GM04504 (cell line): ENCODE measurements around the gene LANCL2.

ENCODE experiments used
- DNase-seq: peaks from one replicate; pipeline ENCODE4 v3.0.0-alpha.2; 2012; ENCODE audit warnings: low read depth

Gene LANCL2

DNA sequence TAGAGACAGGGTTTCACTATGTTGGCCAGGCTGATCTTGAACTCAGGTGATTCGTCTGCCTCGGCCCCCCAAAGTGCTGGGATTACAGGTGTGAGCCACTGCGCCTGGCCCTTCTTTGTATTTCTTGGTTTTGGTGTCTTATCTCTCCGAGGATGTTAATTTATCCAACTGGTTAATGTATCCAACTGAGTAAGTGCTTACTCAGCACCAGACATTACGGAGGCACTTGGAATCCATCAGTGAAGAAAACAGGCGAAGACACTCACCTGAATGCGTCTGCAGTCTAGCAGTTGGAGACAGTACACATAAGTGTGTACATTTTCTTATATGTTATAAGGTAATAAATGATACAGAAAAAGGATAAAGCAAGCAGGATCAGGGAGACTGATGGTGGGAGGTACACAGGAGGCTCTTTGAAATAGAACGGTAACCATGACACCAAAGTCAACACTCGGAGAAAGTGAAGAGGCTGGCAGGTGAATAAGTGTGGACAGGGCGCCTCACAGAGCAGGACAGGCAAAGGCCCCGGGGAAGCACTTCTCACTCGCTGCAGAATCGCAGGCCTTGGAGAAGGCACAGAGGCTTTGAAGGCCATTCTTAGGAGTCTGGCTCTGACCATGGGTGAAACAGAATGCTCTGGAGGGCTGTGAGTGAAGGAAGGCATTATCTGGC is 73.1 kb downstream of the LANCL2 start:
- no peak for DNase-seq

DNA sequence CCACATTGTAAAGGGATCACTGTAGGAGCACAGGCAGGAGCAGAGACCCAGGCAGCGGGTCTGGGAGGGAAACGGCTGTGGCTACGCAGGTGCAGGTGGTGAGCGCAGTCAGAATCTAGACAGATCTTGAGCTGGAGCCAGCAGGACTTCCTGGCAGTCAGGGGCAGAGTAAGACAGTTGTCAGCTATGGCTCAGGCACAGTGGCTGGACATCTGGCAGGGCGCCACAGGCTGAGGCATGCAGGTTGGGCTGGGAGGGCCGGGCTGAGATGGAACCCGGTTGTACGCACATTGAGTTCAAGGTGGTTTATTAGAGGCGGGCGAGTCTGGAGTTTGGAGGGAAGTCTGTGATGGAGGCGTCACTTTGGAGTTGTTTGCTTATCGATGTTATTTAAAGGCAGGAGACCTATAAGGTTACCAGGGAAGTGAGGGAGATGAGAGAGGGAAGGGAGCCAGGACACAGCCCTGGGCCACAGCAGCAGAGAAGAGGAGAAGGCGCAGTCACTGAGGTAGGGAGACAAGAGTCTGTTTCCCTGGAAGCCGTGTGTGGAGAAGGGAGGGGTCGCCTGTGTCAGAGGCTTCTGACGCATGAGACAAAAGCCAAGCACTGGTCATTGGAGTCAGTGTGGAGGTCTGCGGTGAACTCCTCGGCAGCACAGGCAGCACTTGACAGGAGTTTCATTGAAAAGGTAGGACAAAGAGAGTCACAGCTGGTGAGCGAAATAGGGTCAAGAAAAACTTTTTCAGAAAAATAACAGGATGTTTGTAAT is 73.8 kb downstream of the LANCL2 start:
- no peak for DNase-seq

DNA sequence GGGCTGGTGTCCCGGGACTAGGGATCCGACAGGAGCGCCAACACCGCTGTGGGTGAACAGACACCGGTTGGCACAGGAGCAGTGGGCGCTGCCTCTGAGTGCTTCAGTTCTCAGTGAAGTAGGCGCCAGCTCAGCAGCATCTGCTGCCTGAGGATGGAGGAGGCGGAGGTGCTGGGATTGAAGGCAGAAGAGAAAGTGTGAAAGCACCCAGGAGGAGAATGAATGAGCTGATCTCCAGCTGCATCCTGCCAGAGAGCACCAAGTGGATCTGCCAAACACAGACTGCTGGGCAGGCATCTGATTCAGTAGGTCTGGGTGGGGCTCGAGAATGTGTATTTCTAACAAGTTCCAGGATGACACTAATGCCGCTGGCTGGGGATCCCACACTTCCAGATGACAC is 74.5 kb downstream of the LANCL2 start:
- DNase-seq: peak; percentile 24

DNA sequence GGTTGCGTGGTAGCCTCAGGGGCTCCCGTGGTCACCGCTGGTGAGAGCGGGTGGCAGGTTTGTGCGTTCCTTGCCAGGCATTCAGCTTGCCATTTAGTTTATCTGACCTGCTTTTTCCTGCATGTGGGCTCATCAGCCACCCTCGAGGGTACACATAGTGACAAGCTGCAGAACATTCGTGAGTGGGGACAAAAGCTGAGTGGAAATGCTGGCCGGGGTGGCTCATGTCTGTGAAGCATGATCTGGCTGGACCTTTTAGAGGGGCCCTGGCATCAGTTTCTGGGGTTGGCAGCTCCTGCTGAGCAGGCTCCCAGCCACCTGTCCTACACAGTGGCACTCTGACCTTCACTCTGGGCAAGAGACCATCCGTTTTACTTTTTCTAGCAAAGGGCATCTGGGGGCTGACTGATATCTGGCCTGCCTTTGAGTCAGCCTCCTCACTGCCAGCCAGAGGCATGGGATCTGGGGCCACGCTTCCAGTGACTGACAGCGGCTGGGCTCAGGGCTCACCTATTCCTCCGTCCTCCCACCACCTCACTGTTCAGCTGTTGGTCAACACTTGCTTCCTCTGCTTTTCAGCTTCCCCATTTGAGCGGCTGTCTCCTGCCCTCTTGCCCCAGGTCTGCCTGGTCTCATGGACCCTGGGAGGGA is 75.0 kb downstream of the LANCL2 start:
- DNase-seq: no peak

DNA sequence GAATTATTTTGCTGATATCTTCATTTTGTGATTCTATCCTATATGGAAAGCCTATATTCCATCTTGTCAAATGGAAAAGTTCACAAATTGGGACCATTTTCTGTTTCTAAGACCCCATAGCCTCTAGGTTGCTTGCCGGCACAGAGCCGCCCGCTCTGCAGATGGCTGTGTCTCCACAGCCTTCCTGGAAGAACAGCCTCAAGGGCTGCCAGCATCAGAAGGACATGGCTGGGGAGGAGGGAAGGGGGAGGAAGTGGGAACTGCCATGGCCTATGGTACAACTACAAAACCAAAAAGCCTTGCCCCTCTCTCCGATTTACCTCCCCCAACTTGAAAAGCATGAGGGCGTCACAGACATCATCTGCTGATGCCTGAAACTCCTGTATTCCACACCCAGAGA is 75.9 kb downstream of the LANCL2 start:
- DNase-seq: no peak

DNA sequence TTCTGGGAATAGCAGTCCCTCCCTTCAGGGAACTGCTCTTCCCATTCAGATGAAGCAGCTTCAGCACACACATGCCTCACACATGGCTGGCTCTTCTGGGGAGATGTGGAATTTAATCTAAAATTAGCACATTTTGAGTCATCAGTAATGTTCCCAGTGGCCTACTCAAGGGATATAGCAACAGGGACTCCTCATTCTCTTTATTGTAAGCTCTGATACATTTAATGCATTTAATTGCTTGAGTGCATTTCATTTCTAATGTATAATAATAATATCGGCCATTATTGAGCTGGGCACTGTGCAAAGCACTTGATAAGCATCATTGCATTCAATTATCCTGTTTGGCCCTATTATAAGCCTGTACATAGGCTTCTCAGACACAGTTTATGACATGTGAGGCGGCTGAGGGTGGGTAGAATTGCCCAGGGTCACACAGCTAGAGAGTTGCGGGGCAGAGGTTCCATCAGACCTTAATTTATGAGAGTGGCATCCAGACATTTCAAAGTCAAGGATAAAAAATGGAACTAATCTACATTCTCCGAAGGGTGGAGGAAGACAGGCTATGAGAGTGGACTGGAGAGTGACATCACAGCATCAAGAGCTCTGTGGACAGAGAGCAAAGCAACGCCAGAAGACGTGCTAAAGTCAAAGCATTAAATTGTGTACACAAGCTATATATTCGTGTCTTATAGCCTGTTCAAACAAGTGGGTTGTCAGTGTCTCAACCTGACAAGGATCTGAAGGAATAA is 76.8 kb downstream of the LANCL2 start:
- DNase-seq: peak; percentile 72

DNA sequence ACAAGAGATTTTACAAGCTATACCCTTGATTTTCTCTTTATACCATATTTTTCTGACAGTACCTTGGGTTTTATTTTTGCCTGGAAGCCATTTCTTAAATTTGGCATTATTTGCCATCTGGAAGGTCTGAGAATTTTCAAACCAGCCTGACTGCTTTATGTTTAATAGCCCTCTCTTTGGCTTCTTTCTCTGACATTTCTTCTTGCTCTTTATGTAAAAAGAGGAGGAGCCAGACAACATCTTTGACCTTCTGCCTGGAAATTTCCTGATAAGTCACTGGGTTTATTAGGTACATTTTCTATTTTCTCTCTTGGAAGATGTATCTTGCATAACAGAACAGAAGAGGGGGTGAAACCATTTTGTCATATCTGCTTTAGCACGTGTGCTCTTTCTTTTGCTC is 79.6 kb downstream of the LANCL2 start:
- DNase-seq: no peak

DNA sequence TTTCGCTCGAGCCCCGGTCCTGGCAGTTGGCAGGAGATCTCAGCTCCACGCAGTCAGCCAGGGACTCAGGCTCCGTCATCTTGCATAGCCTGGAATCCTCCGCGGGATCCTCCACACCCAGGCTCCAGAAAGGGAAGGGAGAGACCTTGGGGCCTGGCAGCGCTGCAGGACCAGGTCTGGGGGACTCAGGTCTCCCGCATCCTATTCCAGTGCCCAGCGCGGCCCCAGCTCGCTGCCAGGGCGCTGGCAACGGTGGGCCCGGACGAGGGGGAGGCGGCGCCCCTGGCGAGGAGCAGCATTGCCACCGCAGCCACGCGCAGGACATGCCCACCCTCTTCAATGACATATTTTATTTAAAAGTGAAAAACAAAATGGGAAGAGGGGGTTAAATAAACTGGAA is 83.4 kb downstream of the LANCL2 start:
- DNase-seq: no peak

DNA sequence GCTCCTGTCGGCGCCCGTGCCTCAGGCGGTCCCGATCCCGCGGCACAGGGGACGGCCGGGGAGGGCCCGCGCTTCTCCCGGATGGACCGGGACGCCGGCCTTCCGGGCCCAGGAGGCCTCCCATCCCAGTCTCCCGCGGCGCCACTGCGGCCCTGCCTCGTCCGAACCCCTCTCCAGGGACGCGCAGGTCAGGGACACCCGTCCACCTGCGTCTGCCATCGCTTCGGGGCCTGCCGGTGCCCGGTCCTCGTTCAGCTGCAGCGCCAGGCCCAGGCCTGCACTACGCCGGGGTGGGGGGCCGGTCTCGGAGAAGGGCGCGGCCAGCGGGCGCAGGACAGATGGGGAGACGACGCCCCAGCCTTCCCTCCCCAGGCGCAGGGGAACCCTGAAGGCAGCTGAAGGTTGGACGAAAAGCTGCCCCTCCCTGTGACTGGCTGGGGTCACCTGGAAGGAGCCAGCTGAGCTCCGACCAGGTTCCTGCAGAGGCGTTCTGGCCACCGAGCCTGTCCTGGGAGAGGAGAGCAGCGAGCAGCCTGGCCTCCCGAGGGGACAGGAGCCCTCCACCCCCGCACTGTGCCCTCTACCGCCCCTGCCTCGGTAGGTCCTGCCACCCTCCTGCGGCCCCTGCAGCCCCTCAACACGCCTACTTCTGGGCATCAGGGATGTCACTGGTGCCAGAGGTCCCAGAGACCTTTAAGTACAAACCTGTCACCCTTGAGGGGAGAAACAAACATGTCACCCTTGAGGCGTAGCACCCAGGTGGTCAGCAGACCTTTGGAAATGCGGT is 84.3 kb downstream of the LANCL2 start:
- DNase-seq: no peak

DNA sequence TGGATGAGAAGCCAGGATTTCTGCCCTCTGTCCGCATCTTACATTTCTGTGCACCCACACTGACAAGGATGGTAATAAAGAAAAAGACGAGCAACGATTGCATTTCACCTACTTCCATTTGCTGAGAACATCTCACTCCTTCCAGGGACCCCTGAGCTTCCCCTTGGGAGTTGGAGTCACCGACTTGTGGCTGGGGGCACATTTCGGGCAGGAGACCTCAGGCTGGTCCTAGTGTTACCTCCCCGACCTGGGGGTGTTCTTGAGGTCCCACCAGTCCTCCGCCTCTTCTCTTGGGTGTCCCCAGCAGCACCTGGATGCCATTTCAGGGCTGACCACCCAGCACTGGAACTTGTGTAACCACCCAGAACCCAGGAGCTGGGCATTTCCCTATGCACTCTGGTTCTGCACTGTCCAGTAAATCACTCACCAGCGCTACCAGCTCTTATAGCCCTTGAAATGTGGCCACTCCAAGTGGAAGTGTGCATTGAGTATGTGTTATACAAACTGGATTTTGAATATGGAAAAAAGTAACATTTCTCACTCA is 84.9 kb downstream of the LANCL2 start:
- DNase-seq: no peak

DNA sequence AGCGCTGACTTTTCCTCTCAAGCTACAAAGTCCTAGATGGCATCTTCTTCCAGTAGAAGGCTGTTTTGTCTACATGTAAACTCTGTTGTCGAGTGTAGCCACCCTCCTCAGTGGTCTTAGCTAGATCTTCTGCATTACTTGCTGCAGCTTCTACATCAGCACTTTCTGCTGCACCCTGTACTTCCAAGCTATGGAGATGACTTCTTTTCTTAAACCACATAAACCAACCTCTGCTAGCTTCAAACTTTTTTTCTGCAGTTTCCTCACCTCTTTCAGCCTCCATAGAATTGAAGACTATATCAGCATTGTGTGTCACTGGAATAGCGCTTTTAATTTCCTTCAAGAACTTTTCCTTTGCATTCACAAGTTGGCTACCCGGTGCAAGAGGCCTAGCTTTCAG is 87.8 kb downstream of the LANCL2 start:
- DNase-seq: no peak

DNA sequence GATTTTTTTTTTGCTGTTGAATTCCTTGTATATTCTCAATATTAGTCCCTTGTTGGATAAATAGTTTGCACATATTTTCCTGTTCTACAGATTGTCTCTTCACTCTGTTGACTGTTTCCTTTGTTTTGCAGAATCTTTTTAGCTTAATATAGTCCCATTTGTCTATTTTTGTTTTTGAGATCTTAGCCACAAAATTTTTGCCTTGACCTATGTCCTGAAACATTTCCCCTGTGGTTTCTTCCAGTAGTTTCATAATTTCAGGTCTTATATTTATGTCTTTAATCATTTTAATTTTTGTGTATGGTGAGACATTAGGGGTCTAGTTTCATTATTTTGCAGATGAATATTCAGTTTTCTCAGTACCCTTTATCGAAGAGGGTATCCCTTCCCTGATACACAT is 92.7 kb downstream of the LANCL2 start:
- DNase-seq: no peak

DNA sequence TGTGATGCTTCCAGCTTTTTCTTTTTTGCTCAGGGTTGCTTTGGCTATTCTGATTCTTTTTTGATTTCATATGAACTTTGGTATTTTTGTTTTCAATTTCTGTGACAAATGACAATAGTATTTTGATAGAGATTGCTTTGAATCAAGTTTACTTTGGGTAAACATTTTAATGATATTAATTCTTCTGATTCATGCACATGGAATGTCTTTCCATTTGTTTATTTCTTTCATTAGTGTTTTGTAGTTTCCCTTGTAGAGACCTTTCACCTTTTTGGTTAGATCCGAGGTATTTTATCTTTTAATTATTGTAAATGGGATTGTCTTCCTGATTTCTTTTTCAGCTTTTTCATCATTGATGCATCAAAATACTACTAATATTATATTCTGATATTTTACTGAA is 93.2 kb downstream of the LANCL2 start:
- no peak for DNase-seq

DNA sequence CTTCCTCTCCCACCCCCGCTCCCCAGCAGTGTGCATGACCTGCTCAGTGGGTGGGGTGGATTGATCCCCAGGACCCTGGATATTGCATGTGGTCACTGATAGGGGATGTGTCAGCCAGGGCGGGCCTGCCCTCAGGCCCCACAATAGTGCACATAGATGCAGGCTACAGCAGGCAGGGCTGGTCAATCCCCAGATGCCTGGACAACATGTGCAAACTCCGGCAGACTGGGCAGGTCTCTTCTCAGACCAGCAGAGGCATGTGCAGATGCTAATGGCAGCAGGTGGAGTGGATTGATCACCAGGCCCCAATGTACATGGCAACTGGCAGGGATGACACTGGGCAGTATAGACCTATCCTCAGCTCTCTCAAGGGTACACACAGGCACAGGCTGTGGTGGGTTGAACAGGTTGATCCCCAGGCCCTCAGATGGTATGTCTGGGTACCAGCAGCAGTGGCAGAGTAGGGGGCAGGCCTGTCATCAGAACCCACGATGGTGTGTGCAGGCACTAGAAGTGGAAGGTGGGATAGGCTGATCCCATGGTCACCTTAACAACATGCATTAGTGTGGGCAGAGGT is 98.6 kb downstream of the LANCL2 start:
- DNase-seq: no peak

DNA sequence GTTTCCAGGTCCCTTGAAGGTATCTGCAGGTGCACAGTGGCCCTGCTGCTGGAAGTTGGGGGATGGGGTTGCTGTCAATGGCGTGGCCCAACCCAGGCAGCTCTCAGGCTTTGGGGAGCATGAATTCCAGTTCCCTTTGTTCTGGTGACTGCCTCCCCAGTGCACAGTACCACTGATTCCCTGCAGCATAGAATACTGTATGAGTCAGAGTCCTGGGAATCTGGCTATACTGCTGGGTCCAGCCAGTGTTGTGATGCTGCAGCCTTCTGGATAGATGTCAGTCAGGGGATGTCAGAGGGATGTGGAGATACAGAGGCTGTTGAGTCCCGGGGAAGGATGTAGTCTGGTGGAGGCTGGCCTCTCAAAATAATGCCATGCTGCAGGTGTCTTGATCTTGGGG is 99.3 kb downstream of the LANCL2 start:
- DNase-seq: no peak

DNA sequence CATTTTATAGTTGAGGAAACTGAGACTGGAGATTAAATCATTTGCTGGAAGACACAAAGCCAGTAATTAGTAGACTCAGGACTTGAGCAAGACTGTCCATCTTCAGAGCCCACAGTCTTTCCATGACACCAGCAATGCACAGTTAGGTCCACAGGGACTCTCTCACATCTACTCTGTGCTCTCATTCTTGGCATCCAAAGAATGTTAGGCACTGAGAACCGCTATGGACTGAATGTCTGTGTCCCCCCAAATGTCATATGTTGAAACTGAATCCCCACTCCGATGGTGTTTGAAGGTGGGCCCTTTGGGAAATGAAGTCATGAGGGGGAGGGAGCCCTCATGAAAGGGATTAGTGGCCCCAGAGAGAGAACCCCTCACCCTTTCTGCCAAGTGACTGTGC is 100.6 kb downstream of the LANCL2 start:
- DNase-seq: no peak

DNA sequence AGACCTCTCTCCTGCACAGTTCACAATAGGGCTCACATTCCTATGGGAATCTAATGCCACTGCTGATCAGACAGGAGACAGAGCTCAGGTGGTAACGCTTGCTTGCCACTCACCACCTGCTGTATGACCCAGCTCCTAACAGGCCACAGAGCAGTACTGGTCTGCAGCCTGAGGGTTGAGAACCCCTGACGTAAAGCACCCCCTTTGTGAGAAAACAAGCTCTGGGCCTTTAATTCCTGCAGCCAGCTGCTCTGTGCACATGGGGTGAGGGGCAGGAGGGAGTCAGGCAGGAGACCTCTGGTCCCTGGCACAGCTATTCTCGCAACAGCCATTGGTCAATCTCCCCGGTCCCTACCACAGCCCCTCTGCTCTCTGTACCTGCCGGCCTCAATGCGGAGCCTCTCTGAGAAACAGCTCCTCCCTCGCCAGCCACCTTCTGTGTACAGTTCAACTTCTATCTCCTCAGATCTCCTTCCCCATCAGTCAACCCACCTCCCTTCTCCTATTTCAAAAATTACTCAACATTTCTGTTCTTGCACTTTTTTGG is 102.0 kb downstream of the LANCL2 start:
- no peak for DNase-seq

DNA sequence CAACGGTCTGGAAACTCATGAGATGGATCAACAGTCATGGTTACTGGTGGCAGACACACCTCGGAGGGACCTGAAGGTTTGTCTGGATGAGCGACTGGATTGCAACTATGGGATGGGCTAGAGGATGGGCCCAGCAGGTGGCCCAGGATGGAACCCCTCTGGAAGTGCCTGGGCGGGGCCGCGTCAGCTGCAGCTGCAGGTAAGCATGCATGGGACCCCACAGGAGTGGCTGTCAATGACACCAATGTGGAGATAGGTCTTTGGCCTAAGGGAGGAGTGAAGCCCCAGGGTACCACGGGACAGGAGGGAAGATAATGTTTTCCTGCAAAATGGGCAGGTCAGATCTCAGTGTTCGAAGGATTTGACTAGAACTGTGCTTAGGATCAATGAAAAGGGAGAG is 103.4 kb downstream of the LANCL2 start:
- no peak for DNase-seq

DNA sequence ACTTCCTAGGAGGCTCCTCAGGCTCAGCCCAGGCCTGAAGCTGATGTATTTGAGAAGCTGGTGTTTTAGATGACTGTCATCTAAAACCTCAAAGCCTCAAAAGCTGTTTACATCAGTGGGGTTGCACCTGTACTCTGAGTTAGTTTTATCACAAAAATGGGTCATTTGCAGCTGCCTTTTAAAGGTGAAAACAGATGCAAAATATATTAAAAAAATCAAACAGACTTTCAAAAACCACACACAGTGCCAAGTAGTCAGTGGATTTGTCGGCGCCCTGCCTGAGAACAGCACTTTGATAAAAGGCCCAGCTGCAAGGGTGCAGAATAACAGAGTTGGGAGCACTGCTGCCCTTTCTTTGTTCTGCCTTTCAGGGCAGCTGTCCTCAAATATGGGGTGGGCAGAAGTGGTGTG is 104.1 kb downstream of the LANCL2 start:
- no peak for DNase-seq

DNA sequence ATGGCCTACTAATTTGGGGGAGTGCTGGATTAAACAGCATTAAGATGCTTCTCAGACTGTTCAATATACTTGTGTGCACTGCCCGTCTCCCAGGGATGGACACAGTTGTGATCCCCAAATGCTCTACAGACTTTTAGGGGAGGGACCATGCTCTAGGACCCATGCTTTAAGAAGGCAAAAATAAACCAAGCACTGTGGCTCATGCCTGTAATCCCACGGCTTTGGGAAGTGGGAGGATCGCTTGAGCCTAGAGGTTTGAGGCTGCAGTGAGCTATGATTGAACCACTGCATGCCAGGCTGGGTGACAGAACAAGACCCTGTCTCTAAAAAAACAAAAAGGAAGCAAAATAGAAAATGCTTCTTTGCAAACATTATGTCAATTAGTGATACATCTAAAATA is 104.6 kb downstream of the LANCL2 start:
- DNase-seq: no peak

DNA sequence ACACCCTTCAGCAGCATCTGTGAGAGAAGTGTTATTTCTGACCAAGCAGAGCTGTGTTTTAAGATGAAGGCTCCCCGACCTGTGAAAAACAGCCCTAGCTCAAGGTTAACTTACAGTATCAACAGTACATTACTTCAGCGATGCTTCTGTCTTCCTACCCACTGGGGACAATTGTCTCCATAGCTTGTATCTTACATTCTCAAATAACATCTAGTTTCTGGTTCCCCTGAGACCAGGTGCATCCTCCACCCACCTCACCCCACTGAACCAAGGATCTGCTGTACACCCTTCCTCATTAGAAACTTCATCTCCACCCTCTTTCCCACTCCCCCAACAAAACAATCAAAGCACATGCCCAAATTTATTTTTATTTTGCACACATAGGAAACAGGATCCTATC is 105.1 kb downstream of the LANCL2 start:
- DNase-seq: no peak
